Gastroesophageal sphincter (tissue), 3 donors: ENCODE results near the gene IAH1.

ENCODE experiments used
- EP300 ChIP-seq: sonication (generic); formaldehyde crosslinking; IDR thresholded peaks from one replicate; pipeline ENCODE4 v1.6.1; 2017; ENCODE audit warnings: antibody characterized with exemption, mild to moderate bottlenecking
- POLR2A ChIP-seq, 2 donors: fragments of 450-650 bp; IDR thresholded peaks; one replicate each; pipeline ENCODE4 v1.6.1; 2017; ENCODE audit warnings: antibody characterized with exemption in 2 of 2, mild to moderate bottlenecking in 2 of 2, moderate library complexity in 1 of 2
- POLR2AphosphoS5 ChIP-seq: sonication (generic); formaldehyde crosslinking; IDR thresholded peaks from one replicate; pipeline ENCODE4 v1.6.1; 2017; ENCODE audit warnings: antibody characterized with exemption
- TF ChIP-seq, protein P1 (sequence below), 4 experiments: fragments of 200-600 bp in 2 of 4; fragments of 450-650 bp in 2 of 4; sonication (generic) in 1 of 4; IDR thresholded peaks; one replicate each; pipeline ENCODE4 v1.5.1; 2017 to 2019; ENCODE audit warnings: antibody characterized with exemption in 4 of 4, mild to moderate bottlenecking in 2 of 4, moderate library complexity in 2 of 4

DNA sequence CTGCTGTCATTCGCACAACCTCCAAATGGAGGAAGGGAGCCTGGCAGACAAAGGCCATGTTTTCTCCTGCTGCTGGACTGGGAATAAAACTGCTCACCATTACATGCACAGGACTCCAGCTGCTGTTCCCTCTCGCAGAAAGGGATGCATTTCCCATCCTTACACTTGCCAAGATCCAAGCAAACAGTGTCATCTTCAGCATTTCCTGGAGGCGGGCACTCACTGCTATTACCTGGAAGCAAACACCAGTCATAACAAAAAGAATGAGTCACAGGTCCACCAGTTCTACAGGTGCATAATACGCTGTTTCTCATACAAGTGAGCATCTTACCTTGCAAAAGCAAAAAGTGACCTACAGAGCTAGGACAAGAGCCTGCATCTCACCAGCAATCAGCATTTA lies 22.7 kb downstream of the IAH1 start:
- TF ChIP-seq POLR2A (IDR thresholded peaks at IDR 0.05) (no peak), EP300 (no peak), POLR2AphosphoS5 (no peak)
- TF ChIP-seq, protein P1, sequence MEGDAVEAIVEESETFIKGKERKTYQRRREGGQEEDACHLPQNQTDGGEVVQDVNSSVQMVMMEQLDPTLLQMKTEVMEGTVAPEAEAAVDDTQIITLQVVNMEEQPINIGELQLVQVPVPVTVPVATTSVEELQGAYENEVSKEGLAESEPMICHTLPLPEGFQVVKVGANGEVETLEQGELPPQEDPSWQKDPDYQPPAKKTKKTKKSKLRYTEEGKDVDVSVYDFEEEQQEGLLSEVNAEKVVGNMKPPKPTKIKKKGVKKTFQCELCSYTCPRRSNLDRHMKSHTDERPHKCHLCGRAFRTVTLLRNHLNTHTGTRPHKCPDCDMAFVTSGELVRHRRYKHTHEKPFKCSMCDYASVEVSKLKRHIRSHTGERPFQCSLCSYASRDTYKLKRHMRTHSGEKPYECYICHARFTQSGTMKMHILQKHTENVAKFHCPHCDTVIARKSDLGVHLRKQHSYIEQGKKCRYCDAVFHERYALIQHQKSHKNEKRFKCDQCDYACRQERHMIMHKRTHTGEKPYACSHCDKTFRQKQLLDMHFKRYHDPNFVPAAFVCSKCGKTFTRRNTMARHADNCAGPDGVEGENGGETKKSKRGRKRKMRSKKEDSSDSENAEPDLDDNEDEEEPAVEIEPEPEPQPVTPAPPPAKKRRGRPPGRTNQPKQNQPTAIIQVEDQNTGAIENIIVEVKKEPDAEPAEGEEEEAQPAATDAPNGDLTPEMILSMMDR (IDR thresholded peaks at IDR 0.05), result no peak
